GM21576 (cell line): ENCODE results near the gene IQGAP3.

ENCODE experiments used
- ATAC-seq: cut with Tn5 transposase; IDR thresholded peaks from one replicate; pipeline ENCODE4 v1.9.1; 2021; ENCODE audit warnings: mild to moderate bottlenecking, moderate library complexity; ENCODE audit not compliant: unreplicated experiment

The IQGAP3 gene

GRCh38 chr1:156546267-156546666 is 26.1 kb downstream of the IQGAP3 start:
- no peak for ATAC-seq

GRCh38 chr1:156544592-156545102 is 27.7 kb downstream of the IQGAP3 start:
- no peak for ATAC-seq

- no peak for ATAC-seq
Observed at GRCh38 chr1:156543066-156543465, 29.3 kb downstream of the IQGAP3 start.

GRCh38 chr1:156540955-156541354 is 31.4 kb downstream of the IQGAP3 start:
- ATAC-seq: no peak

- ATAC-seq: no peak
Observed at GRCh38 chr1:156539818-156540355, 32.5 kb downstream of the IQGAP3 start.

- no peak for ATAC-seq
Observed at GRCh38 chr1:156538711-156539440, 33.5 kb downstream of the IQGAP3 start.

GRCh38 chr1:156537027-156537426 is 35.3 kb downstream of the IQGAP3 start:
- ATAC-seq: no peak

GRCh38 chr1:156534424-156535060 is 37.8 kb downstream of the IQGAP3 start:
- no peak for ATAC-seq

- no peak for ATAC-seq
Observed at GRCh38 chr1:156533568-156534220, 38.7 kb downstream of the IQGAP3 start.

GRCh38 chr1:156532374-156532773 is 40.0 kb downstream of the IQGAP3 start:
- ATAC-seq: no peak

- ATAC-seq: no peak
Observed at GRCh38 chr1:156530006-156530405, 42.4 kb downstream of the IQGAP3 start.

GRCh38 chr1:156528875-156529425 is 43.4 kb downstream of the IQGAP3 start:
- no peak for ATAC-seq

- ATAC-seq: no peak
Observed at GRCh38 chr1:156528231-156528630, 44.1 kb downstream of the IQGAP3 start.

- ATAC-seq: no peak
Observed at GRCh38 chr1:156527584-156527983, 44.8 kb downstream of the IQGAP3 start.

- ATAC-seq: no peak
Observed at GRCh38 chr1:156525856-156526489, 46.4 kb downstream of the IQGAP3 start.

- ATAC-seq: no peak
Observed at GRCh38 chr1:156525071-156525501, 47.3 kb downstream of the IQGAP3 start.

GRCh38 chr1:156524481-156524869 is 47.9 kb downstream of the IQGAP3 start:
- no peak for ATAC-seq

- ATAC-seq: no peak
Observed at GRCh38 chr1:156523801-156524480, 48.4 kb downstream of the IQGAP3 start.

GRCh38 chr1:156522443-156522970 is 49.9 kb downstream of the IQGAP3 start:
- no peak for ATAC-seq

GRCh38 chr1:156517748-156518147 is 54.6 kb downstream of the IQGAP3 start:
- ATAC-seq: no peak
